SIG-M5 treated with dmso at 0.1 percent for 504 hours (cell line): ENCODE data around the gene AK8.
"Not testable (repeated sequence)": the region's sequence is repeated elsewhere in the genome, so short reads cannot be mapped to it uniquely, and the experiment has no call there.

Source experiments
- DNase-seq: peaks from one replicate; lab custom pipeline; 2025; ENCODE audit not compliant: unreplicated experiment; lab: John Stamatoyannopoulos, UW

AK8 gene

GRCh38 chr9:132721661-132722060, 156.4 kb downstream of the AK8 start:
- DNase-seq, result no peak

GRCh38 chr9:132718381-132718928, 159.6 kb downstream of the AK8 start:
- not testable (repeated sequence) for DNase-seq

- no peak for DNase-seq
Observed at GRCh38 chr9:132717326-132717945, 160.6 kb downstream of the AK8 start.

- DNase-seq, result no peak
Observed at GRCh38 chr9:132716007-132716406, 162.1 kb downstream of the AK8 start.

GRCh38 chr9:132712753-132713152, 165.3 kb downstream of the AK8 start:
- DNase-seq, result no peak

GRCh38 chr9:132711846-132712245, 166.2 kb downstream of the AK8 start:
- DNase-seq, result no peak

- not testable (repeated sequence) for DNase-seq
Observed at GRCh38 chr9:132711152-132711551, 166.9 kb downstream of the AK8 start.

GRCh38 chr9:132710333-132710732, 167.8 kb downstream of the AK8 start:
- no peak for DNase-seq

- no peak for DNase-seq
Observed at GRCh38 chr9:132708769-132709430, 169.2 kb downstream of the AK8 start.

GRCh38 chr9:132708239-132708638, 169.8 kb downstream of the AK8 start:
- no peak for DNase-seq

GRCh38 chr9:132703336-132703735, 174.7 kb downstream of the AK8 start:
- no peak for DNase-seq

GRCh38 chr9:132702254-132702653, 175.8 kb downstream of the AK8 start:
- DNase-seq, result no peak

- DNase-seq, result no peak
Observed at GRCh38 chr9:132699956-132700355, 178.1 kb downstream of the AK8 start.

GRCh38 chr9:132698989-132699388, 179.1 kb downstream of the AK8 start:
- DNase-seq, result peak; percentile 19

GRCh38 chr9:132697230-132697629, 180.9 kb downstream of the AK8 start:
- no peak for DNase-seq

- DNase-seq, result peak; percentile 20
Observed at GRCh38 chr9:132694144-132694543, 183.9 kb downstream of the AK8 start.

GRCh38 chr9:132690696-132691095, 187.4 kb downstream of the AK8 start:
- DNase-seq, result no peak

GRCh38 chr9:132683873-132684272, 194.2 kb downstream of the AK8 start:
- DNase-seq, result no peak

GRCh38 chr9:132681561-132681960, 196.5 kb downstream of the AK8 start:
- DNase-seq, result no peak

- no peak for DNase-seq
Observed at GRCh38 chr9:132679946-132680625, 198.0 kb downstream of the AK8 start.

GRCh38 chr9:132677976-132678375, 200.1 kb downstream of the AK8 start:
- no peak for DNase-seq
